ENCODE measurements around the gene DCAF11. TPM values are rescaled to one million over a fixed set of nuclear protein-coding genes. Genes with fewer than 3 reads are reported as not detected.
A peak's percentile ranks its signal among the peaks of the same experiment; 100 is the strongest.

Gene DCAF11
- total and polyA plus RNA-seq, 2 of the 8 experiments (the other 6 are each of a cell fraction or from before 2014, with no cell fraction given) = 60.4 to 63.6 TPM

- ChIA-PET POLR2A (ENCODE audit: partially characterized antibody) (interaction anchor here (1.5 to 27.2 kb wide), 3 partner anchors 15 to 101 kb away, joined by 4 to 626 read pairs (median 36); partner anchors contain the start of gene PCK2), CTCF (ENCODE audit: partially characterized antibody) (interaction anchor here (1.0 to 23.8 kb wide), 4 partner anchors 9 to 31 kb away, joined by 3 to 316 read pairs (median 38); partner anchors contain the start of gene PCK2)
- Histone ChIP-seq H3K23me2 (ENCODE audit: low read depth, low read length) (peaks cover 11% of the 10 kb centered on the region; the same call in 1 of the 2 replicates), H3K4me3 (ENCODE audit: extremely low read depth in 1 of 4, insufficient read depth in 2 of 4, low read depth in 3 of 4, low read length in 4 of 4) (no peak overlapping the region), H3K9ac (replicated peaks in 1 of 4; ENCODE audit: extremely low read depth in 1 of 4, low read depth in 3 of 4, low read length in 3 of 4) (no peak overlapping the region; a peak in 1 of 7 replicates), H3K79me1 (ENCODE audit: low read depth, low read length) (no peaks in the 10 kb centered on the region), H3K14ac (ENCODE audit: insufficient read length) (no peak overlapping the region), H2BK15ac (ENCODE audit: low read length) (no peak overlapping the region), H3K4me2 (ENCODE audit: insufficient read depth in 1 of 2, low read depth in 2 of 2, low read length in 2 of 2) (no peak overlapping the region), H3K23ac (ENCODE audit: insufficient read length) (no peak overlapping the region), H3K56ac (replicated peaks; ENCODE audit: insufficient read length, low read depth, low read length) (no peak overlapping the region), H4K20me1 (replicated peaks in 1 of 2; ENCODE audit: control insufficient read depth in 1 of 2, insufficient read depth in 2 of 2, low read length in 2 of 2) (no peaks in the 10 kb centered on the region), H2BK20ac (ENCODE audit: low read length) (no peak overlapping the region), H3K9me3 (ENCODE audit: insufficient read depth in 2 of 2, low read depth in 1 of 2, low read length in 1 of 2) (no peaks in the 10 kb centered on the region), H3K27ac (ENCODE audit: low read depth, low read length) (no peak overlapping the region), H2AK5ac (ENCODE audit: low read depth, low read length) (no peak overlapping the region), H3K36me3 (ENCODE audit: control insufficient read depth in 2 of 4, insufficient read depth in 4 of 4, low read length in 3 of 4) (no peaks in the 10 kb centered on the region), H4K5ac (ENCODE audit: insufficient read length, low read depth, low read length) (no peak overlapping the region), H2BK12ac (ENCODE audit: low read depth, low read length) (no peak overlapping the region), H3K4ac (replicated peaks; ENCODE audit: insufficient read length, low read depth, low read length) (no peak overlapping the region), H3K18ac (ENCODE audit: extremely low read depth, low read length) (no peak overlapping the region), H4K91ac (replicated peaks; ENCODE audit: insufficient read length, low read length) (no peak overlapping the region), H2AFZ (ENCODE audit: low read length) (no peak overlapping the region), H3K27me3 (replicated peaks in 1 of 4; ENCODE audit: control insufficient read depth in 3 of 4, extremely low read depth in 1 of 4, insufficient read depth in 3 of 4, low read length in 3 of 4) (peaks cover 0 to 10% (median 7%) of the 10 kb centered on the region in 4 experiments; a peak in 5 of 7 replicates), H2BK120ac (replicated peaks; ENCODE audit: low read depth, low read length) (no peak overlapping the region), H2BK5ac (ENCODE audit: low read depth, low read length) (0 out of 2 replicates have a peak overlapping the region, but pooled peaks have one; percentile 52), H4K8ac (ENCODE audit: extremely low read depth, insufficient read depth, low read length) (no peak overlapping the region), H3K4me1 (replicated peaks in 1 of 4; ENCODE audit: control insufficient read depth in 3 of 4, insufficient read depth in 4 of 4, low read length in 3 of 4) (peaks cover 0 to 18% (median 12%) of the 10 kb centered on the region in 4 experiments; a peak in 6 of 7 replicates), H3K79me2 (ENCODE audit: control insufficient read depth in 1 of 2, insufficient read depth in 2 of 2, low read length in 2 of 2) (no peaks in the 10 kb centered on the region)
- TF ChIP-seq POU5F1 (IDR thresholded peaks at IDR 0.05; ENCODE audit: low read depth, low read length) (no peak), CHD1 (IDR thresholded peaks at IDR 0.05; ENCODE audit: low read depth, low read length) (no peak), PHF8 (conservative IDR thresholded peaks at IDR 0.05; ENCODE audit: low read depth, low read length) (no peak), ZNF274 (IDR thresholded peaks at IDR 0.05; ENCODE audit: borderline replicate concordance, extremely low read depth, low read length) (no peak), CEBPB (IDR thresholded peaks at IDR 0.05; ENCODE audit: low read depth, low read length) (no peak), CTBP2 (IDR thresholded peaks at IDR 0.05; ENCODE audit: borderline replicate concordance, insufficient read depth, insufficient read length, low read length) (no peak)
- FAIRE-seq = no peak
- no peak for DNase-seq (ENCODE audit: low read depth in 1 of 2, low spot score in 2 of 2)
- WGBS, 2 experiments (ENCODE audit: extremely low coverage in 1 of 2, insufficient coverage in 1 of 2, insufficient read length in 1 of 2, insufficient replicate concordance in 2 of 2, low coverage in 1 of 2, low lambda C conversion rate in 2 of 2, missing lambda C conversion rate in 1 of 2) = 89% methylated on average over 3 of the region's 3 CpGs; no CpG with 5 or more reads in 1 of the 2 experiments
Measured at GRCh38 chr14:24078146-24078545, 36.4 kb upstream of the DCAF11 start.

All from H1 (cell line).